Pancreas (tissue), 10 donors: Measurements from ENCODE around the gene SLCO3A1. TPM values are rescaled to one million over a fixed set of nuclear protein-coding genes. Genes with fewer than 3 reads are reported as not detected.

Source experiments
- ATAC-seq, 4 donors: fragments of 200-7000 bp; cut with Tn5 transposase; one replicate each; pipeline versions ENCODE4 v1.8.0 to v1.9.1; 2020; ENCODE audit warnings: mild to moderate bottlenecking in 4 of 4, moderate library complexity in 4 of 4
- DNase-seq, 6 donors: peaks; one replicate each; pipeline ENCODE4 v3.0.0-alpha.2; 2020
- FAIRE-seq: peaks from 2 replicates; lab custom pipeline; 2012; peaks lifted over from hg19 to GRCh38; lab: Jason Lieb, UNC
- H3K27ac ChIP-seq, 4 donors: fragments of 200-600 bp; sonication (generic); 1 replicate in 3 of 4; 2 replicates in 1 of 4; pipeline versions ENCODE4 v1.5.0 to v1.8.0; 2020
- H3K27me3 ChIP-seq, 4 donors: fragments of 200-600 bp; one replicate each; pipeline ENCODE4 v1.8.0; 2021
- H3K36me3 ChIP-seq, 3 donors: fragments of 200-600 bp; sonication (generic) in 1 of 3; one replicate each; pipeline versions ENCODE4 v1.5.0 to v1.8.0; 2020 to 2021
- H3K4me1 ChIP-seq, 3 donors: fragments of 200-600 bp; one replicate each; pipeline ENCODE4 v1.8.0; 2021
- H3K4me3 ChIP-seq, 4 donors: fragments of 200-600 bp; sonication (generic) in 2 of 4; one replicate each; pipeline versions ENCODE4 v1.5.0 to v1.8.0; 2020 to 2021
- H3K9me3 ChIP-seq, 4 donors: fragments of 200-600 bp; one replicate each; pipeline ENCODE4 v1.8.0; 2021
- WGBS, 2 donors: extraction: QIAGEN DNeasy Blood & Tissue Kit; methylation state at CpG; one replicate each; pipeline ENCODE4 v1.1.7; 2013; 5-methylcytosine and 5-hydroxymethylcytosine counted together
- intact Hi-C, 3 donors: fragments of 100-400 bp; cut with DNase I; formaldehyde crosslinking; loops; one replicate each; pipeline versions ENCODE4 v1.11.1 to v1.14.2; 2022
- polyA plus RNA-seq, 2 donors: library from polyadenylated mRNA; stranded (reverse); fragments of 200-250 nt; gene quantifications; one replicate each; pipeline ENCODE4 v1.2.3, GENCODE V29; 2013
- total RNA-seq, 6 donors: library from RNA; stranded (reverse); fragmentation: NEBNext Ultra II Directional in 4 of 6; extraction: Animal tissue kit (Norgen Biotek cat#: 25700) in 4 of 6; gene quantifications; one replicate each; pipeline versions ENCODE4 v1.2.1 to v1.2.4, GENCODE V29; 2021 to 2023
- TF ChIP-seq, protein P1 (sequence below), 4 donors: fragments of 200-600 bp; sonication (generic) in 3 of 4; IDR thresholded peaks; one replicate each; pipeline versions ENCODE4 v1.5.0 to v1.8.0; 2021; ENCODE audit warnings: antibody characterized with exemption in 4 of 4
- donor health status: healthy with polysubstance abuse.
- donor health status: DM: no; HTN: no; CAD: no; lungs with moderate emphysema.
- donor health status: DM: no; HTN: no; CAD: no.
- donor health status: control.
- donor health status: control.
- donor health status: Bipolar disorder and iron deficiency.
- donor health status: DM: yes; HTN: yes; CAD: no.
- donor health status: DM: no; HTN: no; CAD: no.
- donor health status: DM: no; HTN: no; CAD: no.
- donor health status: DM: yes; HTN: yes; CAD: no.

SLCO3A1 gene
- total and polyA plus RNA-seq, 8 donors: 3.4 to 15.5 (median 6.7) TPM

- FAIRE-seq (no peak), DNase-seq (no peak), ATAC-seq (no peak)
- intact Hi-C loops: no loop called here
- H3K36me3 ChIP-seq: no peaks in the 10 kb centered on the region
- no peak overlapping the region for H3K4me3 ChIP-seq
- no peaks in the 10 kb centered on the region for H3K4me1 ChIP-seq
- no peak overlapping the region for H3K27ac ChIP-seq
- TF ChIP-seq, protein P1, sequence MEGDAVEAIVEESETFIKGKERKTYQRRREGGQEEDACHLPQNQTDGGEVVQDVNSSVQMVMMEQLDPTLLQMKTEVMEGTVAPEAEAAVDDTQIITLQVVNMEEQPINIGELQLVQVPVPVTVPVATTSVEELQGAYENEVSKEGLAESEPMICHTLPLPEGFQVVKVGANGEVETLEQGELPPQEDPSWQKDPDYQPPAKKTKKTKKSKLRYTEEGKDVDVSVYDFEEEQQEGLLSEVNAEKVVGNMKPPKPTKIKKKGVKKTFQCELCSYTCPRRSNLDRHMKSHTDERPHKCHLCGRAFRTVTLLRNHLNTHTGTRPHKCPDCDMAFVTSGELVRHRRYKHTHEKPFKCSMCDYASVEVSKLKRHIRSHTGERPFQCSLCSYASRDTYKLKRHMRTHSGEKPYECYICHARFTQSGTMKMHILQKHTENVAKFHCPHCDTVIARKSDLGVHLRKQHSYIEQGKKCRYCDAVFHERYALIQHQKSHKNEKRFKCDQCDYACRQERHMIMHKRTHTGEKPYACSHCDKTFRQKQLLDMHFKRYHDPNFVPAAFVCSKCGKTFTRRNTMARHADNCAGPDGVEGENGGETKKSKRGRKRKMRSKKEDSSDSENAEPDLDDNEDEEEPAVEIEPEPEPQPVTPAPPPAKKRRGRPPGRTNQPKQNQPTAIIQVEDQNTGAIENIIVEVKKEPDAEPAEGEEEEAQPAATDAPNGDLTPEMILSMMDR (IDR thresholded peaks at IDR 0.05): no peak
- WGBS, 2 donors: 77 to 89% methylated on average over 10 of the region's 10 CpGs
- H3K9me3 ChIP-seq: no peaks in the 10 kb centered on the region
- H3K27me3 ChIP-seq: no peaks in the 10 kb centered on the region
These were observed 24.9 kb downstream of the SLCO3A1 start for GRCh38 chr15:91878319-91878870.

DNA sequence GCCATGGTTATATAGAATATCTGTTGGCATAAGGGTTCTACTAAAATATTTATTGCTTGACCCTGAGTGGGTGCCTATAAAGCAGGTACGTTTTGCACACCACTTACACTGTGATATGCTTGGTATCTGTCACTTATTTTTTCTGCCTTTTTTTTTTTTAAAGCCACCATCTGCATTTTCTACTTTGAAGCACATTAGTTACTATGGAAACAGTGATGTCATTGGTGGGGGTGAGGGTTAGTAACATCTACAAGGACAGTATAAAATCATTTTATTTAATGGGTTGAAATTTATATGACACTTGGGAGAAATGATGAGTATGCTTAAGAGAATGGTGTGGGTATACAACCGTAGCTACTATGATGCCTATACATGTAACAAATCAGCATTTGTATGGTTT, 25.6 kb downstream of the SLCO3A1 start:
- intact Hi-C loops: no loop called here
- 51 to 56% methylated on average over 2 of the region's 2 CpGs for WGBS, 2 donors
- Histone ChIP-seq H3K4me1 (no peaks in the 10 kb centered on the region), H3K36me3 (no peaks in the 10 kb centered on the region), H3K4me3 (no peak overlapping the region), H3K27me3 (no peaks in the 10 kb centered on the region), H3K9me3 (no peaks in the 10 kb centered on the region), H3K27ac (no peak overlapping the region)
- TF ChIP-seq, protein P1 (IDR thresholded peaks at IDR 0.05): no peak
- FAIRE-seq (no peak), ATAC-seq (no peak), DNase-seq (no peak)

DNA sequence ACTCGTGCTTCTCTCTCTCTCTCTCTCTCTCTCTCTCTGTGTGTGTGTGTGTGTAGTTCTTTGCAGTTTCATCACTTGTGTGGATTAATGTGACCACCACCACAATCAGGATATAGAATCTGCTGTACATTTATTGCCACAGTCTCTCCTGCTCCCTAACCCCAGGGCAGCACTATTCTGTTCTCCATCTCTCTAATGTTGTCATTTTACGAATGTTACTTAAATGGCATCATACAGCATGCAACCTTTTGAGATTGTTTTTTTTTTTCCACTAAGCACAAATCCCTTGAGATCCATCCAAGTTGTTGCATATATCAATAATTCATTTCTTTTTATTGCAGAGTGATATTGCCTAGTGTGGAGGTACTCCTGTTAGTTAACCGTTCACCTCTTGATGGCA, 26.9 kb downstream of the SLCO3A1 start:
- DNase-seq (no peak), FAIRE-seq (no peak), ATAC-seq (no peak)
- TF ChIP-seq, protein P1 (IDR thresholded peaks at IDR 0.05): no peak
- Histone ChIP-seq H3K27ac (no peak overlapping the region), H3K4me1 (no peaks in the 10 kb centered on the region), H3K9me3 (no peaks in the 10 kb centered on the region), H3K4me3 (no peak overlapping the region), H3K36me3 (no peaks in the 10 kb centered on the region), H3K27me3 (no peaks in the 10 kb centered on the region)
- intact Hi-C loops: no loop called here
- WGBS, 2 donors: 61 to 67% methylated on average over 3 of the region's 3 CpGs

GRCh38 chr15:91881569-91882297, 28.2 kb downstream of the SLCO3A1 start:
- DNase-seq: no peak
- no peaks in the 10 kb centered on the region for H3K9me3 ChIP-seq
- no peaks in the 10 kb centered on the region for H3K27me3 ChIP-seq
- ATAC-seq: no peak
- H3K4me1 ChIP-seq: no peaks in the 10 kb centered on the region
- no peak for FAIRE-seq
- TF ChIP-seq, protein P1 (IDR thresholded peaks at IDR 0.05): no peak
- intact Hi-C loops: no loop called here
- H3K4me3 ChIP-seq: no peak overlapping the region
- H3K27ac ChIP-seq: no peak overlapping the region
- no peaks in the 10 kb centered on the region for H3K36me3 ChIP-seq
- 58 to 59% methylated on average over 9 of the region's 9 CpGs for WGBS, 2 donors
